Endothelial cell of umbilical vein (primary cell): Measurements from ENCODE around the gene TRAPPC12. TPM values are rescaled to one million over a fixed set of nuclear protein-coding genes. Genes with fewer than 3 reads are reported as not detected.

Source experiments
- BruUV-seq: library from RNA; stranded (reverse); fragments of 400-500 nt; replicated peaks from 2 replicates; lab custom pipeline; 2021; lab: Mats Ljungman, UMichigan
- CTCF ChIA-PET: fragments of 300-600, 350-600 bp; sonication (Branson Sonifier 250); formaldehyde crosslinking; loops from one replicate; lab custom pipeline; 2021; ENCODE audit warnings: antibody characterized with exemption, inconsistent platforms; lab: Charles Lee
- POLR2A ChIA-PET: fragments of 300-600, 350-600 bp; sonication (Branson Sonifier 250); formaldehyde crosslinking; loops from one replicate; lab custom pipeline; 2021; ENCODE audit warnings: antibody characterized with exemption, inconsistent platforms; lab: Charles Lee
- DNase-seq: peaks from one replicate; pipeline ENCODE4 v3.0.0-alpha.2; 2011; ENCODE audit warnings: low read depth, low spot score
- FAIRE-seq: peaks from 2 replicates; lab custom pipeline; 2011; peaks lifted over from hg19 to GRCh38; lab: Jason Lieb, UNC
- H2AFZ ChIP-seq: 2 replicates; pipeline ENCODE4 v1.6.0; 2012; ENCODE audit warnings: low read depth, low read length, control low read depth, inconsistent platforms
- H3K27ac ChIP-seq: 2 replicates; pipeline ENCODE4 v1.5.1; 2011; ENCODE audit warnings: low read depth, mild to moderate bottlenecking, control low read depth, low read length, moderate library complexity; ENCODE audit not compliant: insufficient read depth
- H3K27me3 ChIP-seq, 2 experiments: 2 replicates each; pipeline versions ENCODE4 v1.6.0 to v1.6.1; 2011; ENCODE audit warnings: low read length in 2 of 2, mixed read lengths in 1 of 2; ENCODE audit not compliant: control insufficient read depth in 2 of 2, insufficient read depth in 2 of 2
- H3K36me3 ChIP-seq, 2 experiments: 2 replicates in 1 of 2; 3 replicates in 1 of 2; pipeline ENCODE4 v1.5.1; 2011; ENCODE audit warnings: low read length in 2 of 2, mild to moderate bottlenecking in 1 of 2, moderate library complexity in 1 of 2; ENCODE audit not compliant: control insufficient read depth in 2 of 2, insufficient read depth in 2 of 2; ENCODE audit errors: extremely low read depth in 1 of 2
- H3K4me1 ChIP-seq: 3 replicates; pipeline ENCODE4 v1.5.1; 2011; ENCODE audit warnings: mild to moderate bottlenecking, low read length; ENCODE audit not compliant: control insufficient read depth, insufficient read depth; ENCODE audit errors: extremely low read depth
- H3K4me2 ChIP-seq: 2 replicates; pipeline ENCODE4 v1.6.1; 2011; ENCODE audit warnings: low read length, control low read depth, mixed read lengths; ENCODE audit not compliant: insufficient read depth
- H3K4me3 ChIP-seq, 3 experiments: fragments of 200-600 bp in 1 of 3; sonication (generic), shearing (Covaris generic) in 1 of 3; replicated peaks in 1 of 3; 2 replicates each; pipeline ENCODE4 v1.5.1; 2011 to 2016; ENCODE audit warnings: control low read depth in 3 of 3, low read length in 3 of 3, mild to moderate bottlenecking in 2 of 3, inconsistent platforms in 1 of 3, low read depth in 1 of 3, moderate library complexity in 1 of 3; ENCODE audit not compliant: insufficient read depth in 1 of 3
- H3K79me2 ChIP-seq: 2 replicates; pipeline ENCODE4 v1.6.0; 2012; ENCODE audit warnings: low read length, inconsistent platforms; ENCODE audit not compliant: control insufficient read depth, insufficient read depth
- H3K9ac ChIP-seq: replicated peaks from 2 replicates; pipeline ENCODE3; 2011; ENCODE audit warnings: low read length, control low read depth; ENCODE audit not compliant: insufficient read depth; ENCODE audit errors: extremely low read depth
- H3K9me1 ChIP-seq: replicated peaks from 3 replicates; pipeline ENCODE4 v1.6.0; 2011; ENCODE audit warnings: mild to moderate bottlenecking, low read length; ENCODE audit not compliant: control insufficient read depth, insufficient read depth; ENCODE audit errors: extremely low read depth
- H3K9me3 ChIP-seq: replicated peaks from 2 replicates; pipeline ENCODE4 v1.5.1; 2012; ENCODE audit warnings: low read length, inconsistent platforms; ENCODE audit not compliant: control insufficient read depth, insufficient read depth
- H4K20me1 ChIP-seq: replicated peaks from 2 replicates; pipeline ENCODE3; 2011; ENCODE audit warnings: mild to moderate bottlenecking, low read length; ENCODE audit not compliant: control insufficient read depth, insufficient read depth; ENCODE audit errors: extremely low read depth
- FOS ChIP-seq: IDR thresholded peaks from 2 replicates; pipeline ENCODE4 v1.6.1; 2011; ENCODE audit warnings: mild to moderate bottlenecking, low read length, moderate library complexity, borderline replicate concordance; ENCODE audit not compliant: insufficient read depth
- GATA2 ChIP-seq: IDR thresholded peaks from 2 replicates; pipeline ENCODE4 v1.7.0; 2011; ENCODE audit warnings: low read depth, mild to moderate bottlenecking, moderate library complexity, mixed read lengths, low read length; ENCODE audit not compliant: insufficient read length, insufficient read depth
- JUN ChIP-seq: IDR thresholded peaks from 2 replicates; pipeline ENCODE4 v1.6.1; 2011; ENCODE audit warnings: borderline replicate concordance, low read depth; ENCODE audit not compliant: insufficient read length, insufficient read depth
- MYC ChIP-seq: IDR thresholded peaks from one replicate; pipeline ENCODE4 v1.6.1; 2011; ENCODE audit warnings: mild to moderate bottlenecking, low read depth, low read length
- POLR2A ChIP-seq: IDR thresholded peaks from 2 replicates; pipeline ENCODE4 v1.6.1; 2012; ENCODE audit warnings: low read depth, mild to moderate bottlenecking, control low read depth, low read length
- POLR2AphosphoS5 ChIP-seq: IDR thresholded peaks from 2 replicates; pipeline ENCODE4 v1.6.1; 2012; ENCODE audit warnings: low read depth, mild to moderate bottlenecking, control low read depth, low read length, moderate library complexity; ENCODE audit not compliant: insufficient read depth
- dilution Hi-C: fragments of 300-500 bp; cut with MboI; formaldehyde crosslinking; loops from one replicate; pipeline ENCODE4 v1.15.0; 2019; ENCODE audit warnings: low sequenced_read_pairs; ENCODE audit not compliant: extremely low pct_ligation_motif_present
- intact Hi-C: fragments of 100-400 bp; cut with micrococcal nuclease; formaldehyde crosslinking; loops from one replicate; pipeline ENCODE4 v1.10.0; 2022
- polyA plus RNA-seq, 4 experiments: library from polyadenylated mRNA; depleted of rRNA in 3 of 4; stranded (reverse) in 3 of 4; unstranded in 1 of 4; fragments of >200 nt; gene quantifications; 2 replicates each; pipeline versions ENCODE4 v1.2.1 to v1.2.3, GENCODE V29; 2011 to 2012; ENCODE audit warnings: missing spikeins in 1 of 4
- total RNA-seq: library from RNA; stranded (reverse); gene quantifications from 2 replicates; pipeline ENCODE4 v1.2.3, GENCODE V29; 2021
- TF ChIP-seq, protein P1 (sequence below), 2 donors: IDR thresholded peaks; 1 replicate in 1 of 2; 2 replicates in 1 of 2; pipeline ENCODE4 v1.5.1; 2011; ENCODE audit warnings: low read length in 2 of 2, mild to moderate bottlenecking in 2 of 2, moderate library complexity in 2 of 2, control low read depth in 1 of 2, inconsistent platforms in 1 of 2, low read depth in 1 of 2; ENCODE audit not compliant: insufficient read depth in 1 of 2; ENCODE audit errors: extremely low read depth in 1 of 2
- TF ChIP-seq, protein P2 (sequence below): IDR thresholded peaks from 2 replicates; pipeline ENCODE4 v1.6.1; 2011; ENCODE audit not compliant: insufficient read depth, insufficient read length

Gene TRAPPC12
- total and polyA plus RNA-seq, 2 donors (not counting 3 experiments of a cell fraction or from before 2014, with no cell fraction given): 47.5 to 81.5 TPM

DNA sequence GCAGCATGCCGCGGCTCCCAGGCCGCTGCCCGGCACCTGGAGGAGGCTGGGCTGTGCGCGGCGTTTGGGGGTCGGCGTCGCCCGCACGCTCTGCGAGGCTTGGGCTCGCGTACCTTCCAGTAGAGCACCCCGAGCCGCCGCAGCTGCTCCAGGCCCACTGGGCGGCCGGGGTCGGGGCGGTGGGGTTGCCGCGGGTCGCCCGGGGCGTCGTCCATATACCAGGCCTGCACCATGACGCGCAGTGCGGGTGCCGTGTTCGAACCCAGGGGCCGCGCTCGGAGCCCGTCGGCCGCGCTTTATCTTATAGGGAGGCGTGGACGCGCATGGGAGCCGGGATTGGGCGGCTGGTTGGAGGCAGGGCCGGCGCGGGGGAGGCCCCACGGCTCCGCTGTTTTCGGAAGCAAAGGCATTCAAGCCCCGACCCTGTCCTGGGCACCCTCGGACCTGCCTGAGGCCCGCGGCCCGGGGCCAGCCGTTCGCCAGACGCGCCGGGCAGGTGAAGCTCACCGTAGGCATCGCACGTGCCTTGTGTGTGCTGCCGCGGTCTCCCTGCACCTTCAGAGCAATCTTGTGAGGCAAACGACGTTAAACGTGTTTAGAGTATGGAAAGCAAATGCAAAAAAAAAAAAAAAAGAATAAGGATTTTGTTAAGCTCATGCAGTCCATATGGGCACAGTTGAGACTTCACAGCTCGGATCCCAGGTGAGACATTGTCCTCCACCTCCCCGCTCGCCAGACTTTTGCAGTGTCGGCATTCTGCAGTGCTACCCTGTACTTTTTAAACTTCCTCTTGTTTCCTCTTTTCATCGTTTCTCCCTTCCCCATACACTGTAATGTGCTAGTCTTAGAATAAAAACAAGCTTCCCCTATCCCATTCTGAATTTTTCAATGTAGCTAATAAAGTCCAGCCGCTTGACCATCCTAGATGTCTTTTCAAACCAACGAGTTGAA lies 140.0 kb downstream of the TRAPPC12 start, which contains the start of gene ADI1:
Gene ADI1 (minus strand): TSS at position 277 of the 951 bp plus-strand sequence. CDS start 44 bp downstream, at position 233.
- H3K9ac ChIP-seq: peak within 1 kb of the TSS; percentile 80
- FAIRE-seq (peak; percentile 55), DNase-seq (peak; percentile 86)
- no peaks in the 10 kb centered on the region for H3K27me3 ChIP-seq
- ChIA-PET CTCF (interaction anchor here (1.1 to 2.4 kb wide), 3 partner anchors 17 to 38 kb away, joined by 3 to 12 read pairs (median 5); partner anchors contain the start of gene RNASEH1), POLR2A (interaction anchor here (0.6 to 1.3 kb wide), 4 partner anchors 14 to 56 kb away, joined by 3 to 8 read pairs (median 3); no protein-coding TSS in a partner anchor)
- H3K4me3 ChIP-seq: peak within 1 kb of the TSS; percentile 66 to 89 (median 89)
- peak within 1 kb of the TSS; percentile 90 for H2AFZ ChIP-seq
- no peaks in the 10 kb centered on the region for H3K9me1 ChIP-seq
- H3K36me3 ChIP-seq: peaks cover 0 to 2% of the 10 kb centered on the region in 2 experiments
- dilution Hi-C loops: no loop called here
- peaks cover 7% of the 10 kb centered on the region for H3K79me2 ChIP-seq
- TF ChIP-seq JUN (no peak), POLR2A (peak; percentile 79), FOS (no peak), MYC (no peak), POLR2AphosphoS5 (peak; percentile 88), GATA2 (no peak)
- TF ChIP-seq, protein P1, sequence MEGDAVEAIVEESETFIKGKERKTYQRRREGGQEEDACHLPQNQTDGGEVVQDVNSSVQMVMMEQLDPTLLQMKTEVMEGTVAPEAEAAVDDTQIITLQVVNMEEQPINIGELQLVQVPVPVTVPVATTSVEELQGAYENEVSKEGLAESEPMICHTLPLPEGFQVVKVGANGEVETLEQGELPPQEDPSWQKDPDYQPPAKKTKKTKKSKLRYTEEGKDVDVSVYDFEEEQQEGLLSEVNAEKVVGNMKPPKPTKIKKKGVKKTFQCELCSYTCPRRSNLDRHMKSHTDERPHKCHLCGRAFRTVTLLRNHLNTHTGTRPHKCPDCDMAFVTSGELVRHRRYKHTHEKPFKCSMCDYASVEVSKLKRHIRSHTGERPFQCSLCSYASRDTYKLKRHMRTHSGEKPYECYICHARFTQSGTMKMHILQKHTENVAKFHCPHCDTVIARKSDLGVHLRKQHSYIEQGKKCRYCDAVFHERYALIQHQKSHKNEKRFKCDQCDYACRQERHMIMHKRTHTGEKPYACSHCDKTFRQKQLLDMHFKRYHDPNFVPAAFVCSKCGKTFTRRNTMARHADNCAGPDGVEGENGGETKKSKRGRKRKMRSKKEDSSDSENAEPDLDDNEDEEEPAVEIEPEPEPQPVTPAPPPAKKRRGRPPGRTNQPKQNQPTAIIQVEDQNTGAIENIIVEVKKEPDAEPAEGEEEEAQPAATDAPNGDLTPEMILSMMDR (IDR thresholded peaks at IDR 0.05; ENCODE audit: extremely low read depth in 1 of 2, insufficient read depth in 1 of 2, low read depth in 1 of 2, low read length in 2 of 2): no peak
- TF ChIP-seq, protein P2, sequence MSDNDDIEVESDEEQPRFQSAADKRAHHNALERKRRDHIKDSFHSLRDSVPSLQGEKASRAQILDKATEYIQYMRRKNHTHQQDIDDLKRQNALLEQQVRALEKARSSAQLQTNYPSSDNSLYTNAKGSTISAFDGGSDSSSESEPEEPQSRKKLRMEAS: no peak
- intact Hi-C loops: loop anchor here (1.0 to 2.0 kb wide), 4 partner anchors 17 to 141 kb away; partner anchors contain the start of genes RNASEH1, RPS7 and TRAPPC12
- no peaks in the 10 kb centered on the region for H3K9me3 ChIP-seq
- H3K4me2 ChIP-seq: peak within 1 kb of the TSS; percentile 88
- BruUV-seq: TSS peak; percentile 50
- peaks cover 30% of the 10 kb centered on the region for H3K4me1 ChIP-seq
- H4K20me1 ChIP-seq: no peaks in the 10 kb centered on the region
- H3K27ac ChIP-seq: peak within 1 kb of the TSS; percentile 60
